Adrenal gland (tissue), 5 donors: ENCODE measurements around the gene TTLL1.

Experiments used
- CTCF ChIP-seq, 6 experiments: fragments of 450-650 bp in 4 of 6; fragments of 200-600 bp in 2 of 6; sonication (generic) in 1 of 6; IDR thresholded peaks; 1 replicate in 5 of 6; 2 replicates in 1 of 6; pipeline versions ENCODE4 v1.5.1 to v1.8.0; 2016 to 2021; ENCODE audit warnings: antibody characterized with exemption in 6 of 6, mild to moderate bottlenecking in 2 of 6, moderate library complexity in 1 of 6
- POLR2A ChIP-seq, 2 donors: fragments of 450-650 bp; IDR thresholded peaks; one replicate each; pipeline ENCODE4 v1.6.1; 2017; ENCODE audit warnings: antibody characterized with exemption in 2 of 2, mild to moderate bottlenecking in 2 of 2, moderate library complexity in 1 of 2
- donor health status: DM: no; HTN: no; CAD: no.

DNA sequence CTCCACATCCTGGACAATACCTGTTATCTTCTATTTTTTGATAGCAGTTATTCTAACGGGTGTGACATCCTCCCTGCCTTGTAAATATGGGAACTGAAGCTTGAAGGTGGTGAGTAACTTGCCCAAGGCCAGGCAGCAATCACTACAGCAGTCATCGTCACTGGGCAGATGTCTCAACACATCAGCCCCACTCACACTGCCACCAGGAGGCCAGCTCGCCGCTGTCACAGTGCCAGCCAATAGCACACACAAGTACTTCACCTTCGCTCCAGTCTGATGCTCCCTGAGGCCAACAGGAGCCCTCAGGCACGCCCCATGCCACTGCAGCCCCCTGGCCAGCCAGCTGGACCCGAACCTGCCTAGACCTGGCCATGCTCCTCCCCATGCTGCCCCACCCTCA is 4.9 kb upstream of the TTLL1 start:
- TF ChIP-seq CTCF (IDR thresholded peaks at IDR 0.05) (peak in 5 of 6 experiments; percentile 22 to 47 (median 39)), POLR2A (IDR thresholded peaks at IDR 0.05) (peak in 1 of 2 donors; percentile 50)
